GM19193 (cell line): ENCODE measurements around the gene ASTN2.

Experiments used
- POLR2A ChIP-seq: IDR thresholded peaks from 4 replicates; pipeline ENCODE4 v1.6.1; 2011; ENCODE audit not compliant: insufficient read depth, insufficient read length; ENCODE audit errors: extremely low read depth

Gene ASTN2

GRCh38 chr9:117427357-117427913 lies 12.6 kb upstream of the ASTN2 start:
- no peak for TF ChIP-seq POLR2A

GRCh38 chr9:117425566-117425965 lies 10.7 kb upstream of the ASTN2 start:
- no peak for TF ChIP-seq POLR2A

GRCh38 chr9:117424291-117424690 lies 9.4 kb upstream of the ASTN2 start:
- no peak for TF ChIP-seq POLR2A

GRCh38 chr9:117418111-117418510 lies 3.3 kb upstream of the ASTN2 start:
- TF ChIP-seq POLR2A: no peak

GRCh38 chr9:117416856-117417255 lies 2.0 kb upstream of the ASTN2 start:
- no peak for TF ChIP-seq POLR2A

- no peak for TF ChIP-seq POLR2A
Measured at GRCh38 chr9:117415358-117415914, 579 bp upstream of the ASTN2 start.

- TF ChIP-seq POLR2A: no peak
Measured at GRCh38 chr9:117414220-117414905, 494 bp downstream of the ASTN2 start.

GRCh38 chr9:117413346-117414219 lies 1.3 kb downstream of the ASTN2 start:
- TF ChIP-seq POLR2A: no peak

- no peak for TF ChIP-seq POLR2A
Measured at GRCh38 chr9:117412841-117413240, 2.0 kb downstream of the ASTN2 start.

GRCh38 chr9:117412006-117412715 lies 2.7 kb downstream of the ASTN2 start:
- no peak for TF ChIP-seq POLR2A

- TF ChIP-seq POLR2A: no peak
Measured at GRCh38 chr9:117411547-117411946, 3.3 kb downstream of the ASTN2 start.

- TF ChIP-seq POLR2A: no peak
Measured at GRCh38 chr9:117409321-117409720, 5.5 kb downstream of the ASTN2 start.

GRCh38 chr9:117407436-117408022 lies 7.3 kb downstream of the ASTN2 start:
- no peak for TF ChIP-seq POLR2A

- TF ChIP-seq POLR2A: no peak
Measured at GRCh38 chr9:117405950-117406705, 8.7 kb downstream of the ASTN2 start.
